IMR-90 (cell line): ENCODE data around the gene LTBP1. TPM values are rescaled to one million over a fixed set of nuclear protein-coding genes. Genes with fewer than 3 reads are reported as not detected.

Experiments used
- ATAC-seq: fragments of 200-7000 bp; cut with Tn5 transposase; 2 replicates; pipeline ENCODE4 v1.9.1; 2020; ENCODE audit warnings: low read depth, mild to moderate bottlenecking, moderate library complexity
- BruUV-seq: library from RNA; stranded (reverse); fragments of 400-500 nt; replicated peaks from 2 replicates; lab custom pipeline; 2021; lab: Mats Ljungman, UMichigan
- CTCF ChIA-PET: fragments of 300-600 bp; formaldehyde crosslinking; extraction: SDS; loops from one replicate; lab custom pipeline; 2021; ENCODE audit warnings: antibody characterized with exemption; lab: Yijun Ruan, JAX
- POLR2A ChIA-PET: fragments of 300-600 bp; sonication (Branson Sonifier 250); formaldehyde crosslinking; loops from one replicate; lab custom pipeline; 2022; ENCODE audit warnings: antibody characterized with exemption; ENCODE audit not compliant: unreplicated experiment; lab: Charles Lee
- DNase-seq: peaks from one replicate; pipeline ENCODE4 v3.0.0; 2013
- H2AFZ ChIP-seq: replicated peaks from 2 replicates; pipeline ENCODE3; 2013; ENCODE audit warnings: low read length, mild to moderate bottlenecking; ENCODE audit not compliant: poor library complexity
- H2AK5ac ChIP-seq: 2 replicates; pipeline ENCODE4 v1.6.1; 2013; ENCODE audit warnings: low read depth, low read length, inconsistent platforms
- H2AK9ac ChIP-seq: replicated peaks from 2 replicates; pipeline ENCODE3; 2013; ENCODE audit warnings: mild to moderate bottlenecking, low read depth, low read length, moderate library complexity; ENCODE audit not compliant: poor library complexity
- H2BK120ac ChIP-seq: 2 replicates; pipeline ENCODE4 v1.6.1; 2013; ENCODE audit warnings: low read depth, low read length, inconsistent platforms
- H2BK15ac ChIP-seq: 3 replicates; pipeline ENCODE4 v1.6.1; 2013; ENCODE audit warnings: low read depth, low read length, inconsistent platforms
- H2BK20ac ChIP-seq: 2 replicates; pipeline ENCODE4 v1.6.1; 2013; ENCODE audit warnings: low read depth, mild to moderate bottlenecking, inconsistent platforms, low read length, moderate library complexity
- H2BK5ac ChIP-seq: 2 replicates; pipeline ENCODE4 v1.6.1; 2013; ENCODE audit warnings: mild to moderate bottlenecking, low read depth, low read length, inconsistent platforms; ENCODE audit not compliant: poor library complexity, severe bottlenecking
- H3K14ac ChIP-seq: replicated peaks from 2 replicates; pipeline ENCODE4 v1.6.1; 2013; ENCODE audit warnings: low read depth, low read length, inconsistent platforms
- H3K18ac ChIP-seq: 2 replicates; pipeline ENCODE4 v1.6.1; 2013; ENCODE audit warnings: low read depth, low read length, control low read depth
- H3K23ac ChIP-seq: 2 replicates; pipeline ENCODE4 v1.6.1; 2013; ENCODE audit warnings: low read depth, low read length, inconsistent platforms
- H3K27ac ChIP-seq: 2 replicates; pipeline ENCODE4 v1.5.1; 2013; ENCODE audit warnings: mild to moderate bottlenecking, control low read depth, low read length; ENCODE audit not compliant: insufficient read depth
- H3K27me3 ChIP-seq: 2 replicates; pipeline ENCODE4 v1.6.1; 2013; ENCODE audit warnings: low read length; ENCODE audit not compliant: control insufficient read depth, insufficient read depth
- H3K36me3 ChIP-seq: 2 replicates; pipeline ENCODE4 v1.6.1; 2013; ENCODE audit warnings: low read length, mixed read lengths; ENCODE audit not compliant: control insufficient read depth, insufficient read depth
- H3K4ac ChIP-seq: 2 replicates; pipeline ENCODE4 v1.6.1; 2013; ENCODE audit warnings: low read depth, low read length, inconsistent platforms
- H3K4me1 ChIP-seq: 2 replicates; pipeline ENCODE4 v1.6.1; 2013; ENCODE audit warnings: low read length, mixed read lengths; ENCODE audit not compliant: control insufficient read depth, insufficient read depth
- H3K4me2 ChIP-seq: 2 replicates; pipeline ENCODE4 v1.6.1; 2013; ENCODE audit warnings: low read depth, mild to moderate bottlenecking, control low read depth, low read length, moderate library complexity
- H3K4me3 ChIP-seq: 2 replicates; pipeline ENCODE4 v1.5.1; 2013; ENCODE audit warnings: low read depth, mild to moderate bottlenecking, control low read depth, low read length, moderate library complexity; ENCODE audit not compliant: insufficient read depth
- H3K56ac ChIP-seq: 2 replicates; pipeline ENCODE4 v1.6.1; 2013; ENCODE audit warnings: low read length, inconsistent platforms; ENCODE audit not compliant: insufficient read depth; ENCODE audit errors: extremely low read depth
- H3K79me1 ChIP-seq, 2 experiments: 2 replicates each; pipeline ENCODE4 v1.6.1; 2013; ENCODE audit warnings: low read length in 2 of 2, inconsistent platforms in 1 of 2, low read depth in 1 of 2
- H3K9ac ChIP-seq: 2 replicates; pipeline ENCODE4 v1.6.1; 2013; ENCODE audit warnings: low read depth, low read length, control low read depth
- H3K9me1 ChIP-seq: 2 replicates; pipeline ENCODE4 v1.6.1; 2013; ENCODE audit warnings: low read length, inconsistent platforms; ENCODE audit not compliant: insufficient read depth
- H3K9me3 ChIP-seq: 2 replicates; pipeline ENCODE4 v1.6.1; 2013; ENCODE audit warnings: low read length; ENCODE audit not compliant: control insufficient read depth, insufficient read depth
- H4K20me1 ChIP-seq: 2 replicates; pipeline ENCODE4 v1.6.1; 2013; ENCODE audit warnings: low read length, inconsistent platforms; ENCODE audit not compliant: insufficient read depth
- H4K5ac ChIP-seq: 2 replicates; pipeline ENCODE4 v1.6.1; 2013; ENCODE audit warnings: mild to moderate bottlenecking, low read depth, low read length, control low read depth
- H4K8ac ChIP-seq, 2 experiments: 2 replicates each; pipeline ENCODE4 v1.6.1; 2013; ENCODE audit warnings: low read depth in 2 of 2, low read length in 2 of 2, control low read depth in 1 of 2, inconsistent platforms in 1 of 2
- H4K91ac ChIP-seq: 2 replicates; pipeline ENCODE4 v1.6.1; 2013; ENCODE audit warnings: low read depth, low read length, inconsistent platforms; ENCODE audit not compliant: insufficient read depth
- BHLHE40 ChIP-seq: fragments of 150-350 bp; IDR thresholded peaks from 2 replicates; pipeline ENCODE4 v1.6.1; 2016; ENCODE audit warnings: mild to moderate bottlenecking, low read depth, low read length
- CEBPB ChIP-seq: IDR thresholded peaks from 2 replicates; pipeline ENCODE4 v1.6.1; 2012; ENCODE audit warnings: low read depth, low read length, improper control_type of control experiment
- CHD1 ChIP-seq: IDR thresholded peaks from 2 replicates; pipeline ENCODE4 v1.6.1; 2012; ENCODE audit warnings: low read depth, low read length, improper control_type of control experiment
- CTCF ChIP-seq: conservative IDR thresholded peaks from 2 replicates; pipeline ENCODE4 v1.5.1; 2012; ENCODE audit warnings: mild to moderate bottlenecking, low read depth, low read length, improper control_type of control experiment
- FOS ChIP-seq: fragments of 150-350 bp; IDR thresholded peaks from 2 replicates; pipeline ENCODE4 v1.6.1; 2016; ENCODE audit warnings: low read depth, low read length
- MAFK ChIP-seq: IDR thresholded peaks from 2 replicates; pipeline ENCODE4 v1.6.1; 2012; ENCODE audit warnings: low read depth, low read length, improper control_type of control experiment
- MAZ ChIP-seq: IDR thresholded peaks from 2 replicates; pipeline ENCODE4 v1.6.1; 2012; ENCODE audit warnings: low read depth, mild to moderate bottlenecking, low read length, improper control_type of control experiment, moderate library complexity, borderline replicate concordance
- MXI1 ChIP-seq: IDR thresholded peaks from 2 replicates; pipeline ENCODE4 v1.6.1; 2012; ENCODE audit warnings: low read depth, mild to moderate bottlenecking, low read length, moderate library complexity, borderline replicate concordance
- NFE2L2 ChIP-seq: fragments of 150-350 bp; IDR thresholded peaks from 2 replicates; pipeline ENCODE4 v1.6.1; 2016; ENCODE audit warnings: low read depth, mild to moderate bottlenecking, low read length
- RAD21 ChIP-seq: IDR thresholded peaks from 2 replicates; pipeline ENCODE4 v1.6.1; 2012; ENCODE audit warnings: low read length, improper control_type of control experiment
- RCOR1 ChIP-seq: IDR thresholded peaks from 2 replicates; pipeline ENCODE4 v1.6.1; 2012; ENCODE audit warnings: mild to moderate bottlenecking, low read length, improper control_type of control experiment; ENCODE audit not compliant: insufficient replicate concordance
- RFX5 ChIP-seq: IDR thresholded peaks from 2 replicates; pipeline ENCODE4 v1.8.0; 2012; ENCODE audit warnings: low read depth, mild to moderate bottlenecking, low read length, moderate library complexity
- SMC3 ChIP-seq: fragments of 150-350 bp; IDR thresholded peaks from 2 replicates; pipeline ENCODE4 v1.6.1; 2016; ENCODE audit warnings: low read depth, mild to moderate bottlenecking, antibody characterized with exemption, low read length, moderate library complexity
- WGBS, 2 experiments: methylation state at CpG; one replicate each; pipeline versions ENCODE4 v1.1.5 to v1.1.7; 2013; ENCODE audit warnings: missing lambda C conversion rate in 2 of 2; ENCODE audit not compliant: insufficient read length in 1 of 2; ENCODE audit errors: extremely low coverage in 2 of 2; 5-methylcytosine and 5-hydroxymethylcytosine counted together
- dilution Hi-C: fragments of 300-500 bp; cut with HindIII; formaldehyde crosslinking; loops from one replicate; pipeline ENCODE4 v1.14.3; 2018; ENCODE audit warnings: low sequenced_read_pairs; ENCODE audit not compliant: unreplicated experiment
- in situ Hi-C: fragments of 300-500 bp; cut with MboI; formaldehyde crosslinking; loops from 3 replicates; pipeline ENCODE4 v1.14.3; 2019; ENCODE audit warnings: low sequenced_read_pairs, inconsistent platforms, mixed read lengths
- intact Hi-C: fragments of 100-400 bp; cut with micrococcal nuclease; formaldehyde crosslinking; loops from 2 replicates; pipeline ENCODE4 v1.10.0; 2022
- polyA plus RNA-seq, 3 experiments: library from polyadenylated mRNA; depleted of rRNA; stranded (reverse); fragments of >200 nt; gene quantifications; 2 replicates each; pipeline ENCODE4 v1.2.3, GENCODE V29; 2012; ENCODE audit warnings: low replicate concordance in 1 of 3
- total RNA-seq: library from RNA; depleted of rRNA; stranded (reverse); fragments of >200 nt; gene quantifications from 2 replicates; pipeline ENCODE4 v1.2.3, GENCODE V29; 2012
- TF ChIP-seq, protein P1 (sequence below): fragments of 150-350 bp; IDR thresholded peaks from 2 replicates; pipeline ENCODE4 v1.6.1; 2016; ENCODE audit warnings: low read depth, mild to moderate bottlenecking, low read length, moderate library complexity, borderline replicate concordance
- TF ChIP-seq, protein P2 (sequence below): fragments of 150-350 bp; IDR thresholded peaks from 2 replicates; pipeline ENCODE4 v1.6.1; 2017; ENCODE audit warnings: mild to moderate bottlenecking, antibody characterized with exemption, low read length, low read depth

The LTBP1 gene
- total and polyA plus RNA-seq, 2 of the 4 experiments (the other 2 are of a cell fraction): 235 to 326 TPM

- POLR2A ChIA-PET: no interaction called here
- peak overlapping the region; percentile 71; the same call in 2 of the 3 replicates for H2BK15ac ChIP-seq
- H3K18ac ChIP-seq: no peak overlapping the region
- H3K4ac ChIP-seq: peak overlapping the region; percentile 56
- H3K27ac ChIP-seq: no peak overlapping the region
- peaks cover 7% of the 10 kb centered on the region for H3K9me1 ChIP-seq
- no peak overlapping the region for H2BK5ac ChIP-seq
- in situ Hi-C loops (no loop called here), dilution Hi-C loops (no loop called here), intact Hi-C loops (loop anchor here (1.0 to 5.0 kb wide), 5 partner anchors 28 to 669 kb away; partner anchors contain the start of gene LTBP1)
- peak overlapping the region; percentile 9 to 26; a peak in 1 of 4 replicates for H4K8ac ChIP-seq
- no peak overlapping the region for H3K4me2 ChIP-seq
- H3K14ac ChIP-seq: no peak overlapping the region
- H3K4me3 ChIP-seq: no peak overlapping the region
- peaks cover 6% of the 10 kb centered on the region; the same call in 1 of the 2 replicates for H3K4me1 ChIP-seq
- H3K9me3 ChIP-seq: no peaks in the 10 kb centered on the region
- no TSS peak for BruUV-seq
- H2BK20ac ChIP-seq: peak overlapping the region; percentile 58
- no peaks in the 10 kb centered on the region for H4K20me1 ChIP-seq
- H4K91ac ChIP-seq: no peak overlapping the region
- H3K23ac ChIP-seq: no peak overlapping the region
- no peak overlapping the region for H4K5ac ChIP-seq
- H3K36me3 ChIP-seq: no peaks in the 10 kb centered on the region
- H3K9ac ChIP-seq: no peak overlapping the region
- H3K56ac ChIP-seq: no peak overlapping the region
- H3K27me3 ChIP-seq: no peaks in the 10 kb centered on the region
- peak; percentile 78 for DNase-seq
- H2AK9ac ChIP-seq: no peak overlapping the region
- WGBS, 2 experiments: no CpG with 5 or more reads among the region's 3 CpGs
- no peaks in the 10 kb centered on the region for H3K79me1 ChIP-seq
- CTCF ChIA-PET: interaction anchor here (0.5 to 1.6 kb wide), 15 partner anchors 9 to 408 kb away, joined by 3 to 16 read pairs (median 3); no protein-coding TSS in a partner anchor
- H2AFZ ChIP-seq: no peak overlapping the region
- H2BK120ac ChIP-seq: peak overlapping the region; percentile 56; the same call in 1 of the 2 replicates
- ATAC-seq: peak; percentile 80
- peak overlapping the region; percentile 38; the same call in 1 of the 2 replicates for H2AK5ac ChIP-seq
- no peak for TF ChIP-seq MAZ
- TF ChIP-seq CEBPB: no peak
- TF ChIP-seq NFE2L2: no peak
- TF ChIP-seq RAD21: peak; percentile 95
- TF ChIP-seq MAFK: no peak
- TF ChIP-seq CHD1: no peak
- no peak for TF ChIP-seq BHLHE40
- TF ChIP-seq MXI1: no peak
- TF ChIP-seq, protein P1, sequence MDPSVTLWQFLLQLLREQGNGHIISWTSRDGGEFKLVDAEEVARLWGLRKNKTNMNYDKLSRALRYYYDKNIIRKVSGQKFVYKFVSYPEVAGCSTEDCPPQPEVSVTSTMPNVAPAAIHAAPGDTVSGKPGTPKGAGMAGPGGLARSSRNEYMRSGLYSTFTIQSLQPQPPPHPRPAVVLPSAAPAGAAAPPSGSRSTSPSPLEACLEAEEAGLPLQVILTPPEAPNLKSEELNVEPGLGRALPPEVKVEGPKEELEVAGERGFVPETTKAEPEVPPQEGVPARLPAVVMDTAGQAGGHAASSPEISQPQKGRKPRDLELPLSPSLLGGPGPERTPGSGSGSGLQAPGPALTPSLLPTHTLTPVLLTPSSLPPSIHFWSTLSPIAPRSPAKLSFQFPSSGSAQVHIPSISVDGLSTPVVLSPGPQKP: no peak
- no peak for TF ChIP-seq FOS
- no peak for TF ChIP-seq RCOR1
- peak; percentile 92 for TF ChIP-seq SMC3
- TF ChIP-seq RFX5: no peak
- peak; percentile 90 for TF ChIP-seq CTCF
- TF ChIP-seq, protein P2, sequence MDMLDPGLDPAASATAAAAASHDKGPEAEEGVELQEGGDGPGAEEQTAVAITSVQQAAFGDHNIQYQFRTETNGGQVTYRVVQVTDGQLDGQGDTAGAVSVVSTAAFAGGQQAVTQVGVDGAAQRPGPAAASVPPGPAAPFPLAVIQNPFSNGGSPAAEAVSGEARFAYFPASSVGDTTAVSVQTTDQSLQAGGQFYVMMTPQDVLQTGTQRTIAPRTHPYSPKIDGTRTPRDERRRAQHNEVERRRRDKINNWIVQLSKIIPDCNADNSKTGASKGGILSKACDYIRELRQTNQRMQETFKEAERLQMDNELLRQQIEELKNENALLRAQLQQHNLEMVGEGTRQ: no peak
Observed at GRCh38 chr2:33441235-33441810, 494.6 kb downstream of the LTBP1 start.
